Glutamatergic neuron (in vitro differentiated cells): ENCODE results near the gene RHBDF1. TPM values are rescaled to one million over a fixed set of nuclear protein-coding genes. Genes with fewer than 3 reads are reported as not detected.

Experiments used
- DNase-seq: peaks from one replicate; pipeline ENCODE4 v3.0.0; 2022
- H3K27ac Mint-ChIP-seq: one replicate; pipeline ENCODE4 v1.8.0; 2020; ENCODE audit warnings: mild to moderate bottlenecking, mixed read lengths, inconsistent platforms; ENCODE audit not compliant: unreplicated experiment
- H3K27me3 Mint-ChIP-seq: one replicate; pipeline ENCODE4 v1.8.0; 2020; ENCODE audit warnings: mild to moderate bottlenecking, moderate library complexity, mixed read lengths, inconsistent platforms; ENCODE audit not compliant: unreplicated experiment
- H3K36me3 Mint-ChIP-seq: one replicate; pipeline ENCODE4 v1.8.0; 2020; ENCODE audit warnings: mild to moderate bottlenecking, mixed read lengths, inconsistent platforms; ENCODE audit not compliant: unreplicated experiment
- H3K4me1 Mint-ChIP-seq: one replicate; pipeline ENCODE4 v1.8.0; 2020; ENCODE audit warnings: mild to moderate bottlenecking, low read depth, mixed read lengths, inconsistent platforms; ENCODE audit not compliant: unreplicated experiment
- H3K4me3 Mint-ChIP-seq: one replicate; pipeline ENCODE4 v1.8.0; 2020; ENCODE audit warnings: mild to moderate bottlenecking, mixed read lengths, inconsistent platforms; ENCODE audit not compliant: unreplicated experiment
- H3K9me3 Mint-ChIP-seq: one replicate; pipeline ENCODE4 v1.8.0; 2020; ENCODE audit warnings: mild to moderate bottlenecking, moderate library complexity, mixed read lengths, inconsistent platforms; ENCODE audit not compliant: unreplicated experiment
- total RNA-seq: library from RNA; stranded (reverse); fragmentation: NEBNext Ultra II Directional; extraction: Animal tissue kit (Norgen Biotek cat#: 25700); gene quantifications from one replicate; pipeline ENCODE4 v1.2.1, GENCODE V29; 2021; ENCODE audit not compliant: unreplicated experiment
- TF ChIP-seq, protein P1 (sequence below): fragments of 200-600 bp; sonication (generic); IDR thresholded peaks from one replicate; pipeline ENCODE4 v1.5.0; 2021; ENCODE audit not compliant: partially characterized antibody, unreplicated experiment

RHBDF1 gene
- total RNA-seq, 1 donor from 2014 or later: 25.2 TPM

DNA sequence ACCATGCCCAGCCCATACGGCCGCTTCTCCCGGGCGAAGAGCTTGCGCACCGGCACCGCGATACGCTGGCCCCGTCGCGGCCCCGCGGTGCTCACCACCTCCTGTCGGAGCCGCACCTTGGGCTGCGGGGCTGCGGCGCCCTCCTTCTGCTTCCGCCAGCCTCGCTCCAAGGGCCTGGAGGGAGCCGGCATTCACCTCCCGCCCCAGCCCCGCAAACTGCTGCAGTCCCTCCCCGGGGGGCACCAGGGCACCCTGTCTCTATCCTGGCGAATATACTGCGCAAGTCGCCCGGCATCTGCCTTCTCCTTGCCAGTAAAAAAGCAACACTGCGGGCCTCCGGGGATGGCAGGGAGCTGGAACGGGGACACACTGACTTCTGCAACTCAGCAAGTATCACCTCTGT lies 10.6 kb downstream of the RHBDF1 start:
- TF ChIP-seq, protein P1, sequence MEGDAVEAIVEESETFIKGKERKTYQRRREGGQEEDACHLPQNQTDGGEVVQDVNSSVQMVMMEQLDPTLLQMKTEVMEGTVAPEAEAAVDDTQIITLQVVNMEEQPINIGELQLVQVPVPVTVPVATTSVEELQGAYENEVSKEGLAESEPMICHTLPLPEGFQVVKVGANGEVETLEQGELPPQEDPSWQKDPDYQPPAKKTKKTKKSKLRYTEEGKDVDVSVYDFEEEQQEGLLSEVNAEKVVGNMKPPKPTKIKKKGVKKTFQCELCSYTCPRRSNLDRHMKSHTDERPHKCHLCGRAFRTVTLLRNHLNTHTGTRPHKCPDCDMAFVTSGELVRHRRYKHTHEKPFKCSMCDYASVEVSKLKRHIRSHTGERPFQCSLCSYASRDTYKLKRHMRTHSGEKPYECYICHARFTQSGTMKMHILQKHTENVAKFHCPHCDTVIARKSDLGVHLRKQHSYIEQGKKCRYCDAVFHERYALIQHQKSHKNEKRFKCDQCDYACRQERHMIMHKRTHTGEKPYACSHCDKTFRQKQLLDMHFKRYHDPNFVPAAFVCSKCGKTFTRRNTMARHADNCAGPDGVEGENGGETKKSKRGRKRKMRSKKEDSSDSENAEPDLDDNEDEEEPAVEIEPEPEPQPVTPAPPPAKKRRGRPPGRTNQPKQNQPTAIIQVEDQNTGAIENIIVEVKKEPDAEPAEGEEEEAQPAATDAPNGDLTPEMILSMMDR: no peak
- H3K27ac Mint-ChIP-seq: no peak overlapping the region
- H3K9me3 Mint-ChIP-seq: peaks cover 1% of the 10 kb centered on the region
- H3K4me3 Mint-ChIP-seq: no peak overlapping the region
- no peak for DNase-seq
- peaks cover 3% of the 10 kb centered on the region for H3K4me1 Mint-ChIP-seq
- H3K36me3 Mint-ChIP-seq: peaks cover 13% of the 10 kb centered on the region
- H3K27me3 Mint-ChIP-seq: peaks cover 8% of the 10 kb centered on the region

DNA sequence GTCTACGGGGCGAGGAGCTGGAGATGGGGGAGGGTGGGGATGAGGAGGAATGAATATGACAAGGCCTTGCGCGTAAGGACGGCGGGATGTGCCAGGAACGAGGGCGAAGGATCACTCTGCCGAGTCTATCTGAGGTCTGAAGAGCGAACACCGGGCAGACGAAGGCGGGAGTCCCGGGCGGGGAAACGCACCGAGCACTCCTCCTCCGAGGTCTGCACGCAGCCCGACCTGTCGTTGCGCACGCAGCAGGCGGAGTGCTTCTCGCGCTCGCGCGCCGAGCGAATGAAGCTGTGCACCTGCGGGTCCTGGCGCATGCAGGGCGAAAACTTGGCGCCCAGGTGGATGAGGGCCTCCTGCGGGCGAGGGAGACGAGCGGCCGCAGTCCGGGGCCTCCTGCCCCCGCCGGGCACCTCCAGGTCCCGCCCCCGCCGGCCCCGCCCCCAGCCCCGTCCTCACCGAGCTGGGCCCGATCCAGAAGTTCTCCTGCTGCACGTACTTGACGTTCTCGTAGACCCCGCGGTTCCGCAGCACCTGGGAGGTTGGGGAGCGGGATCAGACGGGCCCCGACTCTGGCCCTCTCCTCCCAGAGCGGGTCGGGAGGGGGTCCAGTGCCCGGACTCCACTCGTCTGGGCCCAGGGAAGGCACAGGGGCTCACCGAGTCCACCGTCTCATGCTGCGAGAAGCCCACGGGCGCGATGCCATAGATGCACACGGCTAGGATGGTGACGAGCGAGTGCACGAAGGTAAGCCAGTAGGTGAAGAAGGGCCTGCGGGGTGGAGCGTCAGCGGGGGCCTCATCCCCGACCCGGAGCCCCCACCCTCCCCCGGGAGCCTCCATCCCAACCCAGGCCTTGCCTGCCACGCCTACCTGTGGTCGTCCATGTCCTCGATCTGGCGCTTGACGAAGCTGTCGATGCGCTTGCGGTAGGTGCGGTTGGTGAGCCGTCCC lies 11.2 kb downstream of the RHBDF1 start:
- TF ChIP-seq, protein P1: no peak
- DNase-seq: no peak
- Mint-ChIP-seq H3K9me3 (peaks cover 1% of the 10 kb centered on the region), H3K27me3 (peaks cover 8% of the 10 kb centered on the region), H3K36me3 (peaks cover 13% of the 10 kb centered on the region), H3K4me3 (no peak overlapping the region), H3K27ac (no peak overlapping the region), H3K4me1 (peaks cover 3% of the 10 kb centered on the region)

DNA sequence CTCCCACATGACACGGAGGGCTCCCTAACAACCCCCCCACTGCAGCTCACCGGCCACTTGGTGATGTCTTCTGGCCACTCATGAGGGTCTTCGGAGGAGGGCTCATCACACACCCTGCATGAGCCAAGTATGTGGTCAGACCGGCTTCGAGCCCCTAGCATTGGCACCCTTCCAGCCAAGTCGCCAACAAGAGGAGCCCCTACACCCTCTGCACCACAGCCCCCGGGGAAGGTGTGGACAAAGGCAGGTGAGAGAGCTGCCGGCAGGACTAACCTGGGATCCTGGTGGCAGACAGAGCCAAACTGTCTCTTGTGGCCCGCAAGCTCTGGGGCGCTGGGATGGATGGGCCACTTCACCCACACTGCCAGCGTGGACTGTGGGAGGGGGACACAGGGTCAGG lies 12.3 kb downstream of the RHBDF1 start:
- TF ChIP-seq, protein P1: no peak
- no peak overlapping the region for H3K4me3 Mint-ChIP-seq
- peaks cover 8% of the 10 kb centered on the region for H3K27me3 Mint-ChIP-seq
- H3K36me3 Mint-ChIP-seq: peaks cover 13% of the 10 kb centered on the region
- H3K27ac Mint-ChIP-seq: no peak overlapping the region
- H3K4me1 Mint-ChIP-seq: no peaks in the 10 kb centered on the region
- H3K9me3 Mint-ChIP-seq: no peaks in the 10 kb centered on the region
- DNase-seq: no peak

DNA sequence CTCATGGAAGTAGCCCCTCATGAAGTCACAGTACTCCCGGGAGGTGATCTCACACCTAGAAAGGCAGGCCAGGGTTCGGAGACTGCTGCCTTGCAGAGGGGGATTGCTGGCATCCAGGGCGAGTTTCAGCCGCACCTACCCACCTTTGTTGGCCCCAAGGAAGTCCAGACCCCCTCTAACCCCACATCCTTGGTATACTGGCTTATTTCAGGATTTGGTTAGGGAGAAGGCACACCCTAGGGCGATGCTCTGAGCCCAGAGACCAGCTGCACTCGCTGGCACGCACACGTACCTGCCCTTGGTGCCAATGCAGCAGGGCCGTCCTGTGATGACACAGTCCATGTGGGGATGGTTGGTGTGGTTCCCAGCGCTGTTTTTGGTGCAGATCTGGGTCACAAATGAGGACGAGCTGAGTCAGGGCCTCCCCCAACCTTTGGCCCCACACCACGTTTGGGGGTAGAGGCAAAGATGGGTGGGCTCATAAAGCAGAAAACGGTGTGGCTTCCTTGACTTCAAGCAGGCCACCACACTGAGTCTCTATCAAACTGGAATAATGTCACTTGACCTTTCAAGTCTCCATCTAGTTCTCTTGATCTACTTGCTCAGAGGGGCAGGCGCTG lies 12.9 kb downstream of the RHBDF1 start:
- Mint-ChIP-seq H3K27ac (no peak overlapping the region), H3K4me3 (no peak overlapping the region), H3K9me3 (no peaks in the 10 kb centered on the region), H3K36me3 (peaks cover 13% of the 10 kb centered on the region), H3K27me3 (peaks cover 6% of the 10 kb centered on the region), H3K4me1 (peaks cover 1% of the 10 kb centered on the region)
- DNase-seq: no peak
- TF ChIP-seq, protein P1: no peak
